MCF 10A (cell line): ENCODE results near the gene ABCB8. TPM values are rescaled to one million over a fixed set of nuclear protein-coding genes. Genes with fewer than 3 reads are reported as not detected.
A peak's percentile ranks its signal among the peaks of the same experiment; 100 is the strongest.
"Not testable (repeated sequence)": the region's sequence is repeated elsewhere in the genome, so short reads cannot be mapped to it uniquely, and the experiment has no call there.

Experiments used
- BruUV-seq: library from RNA; stranded (reverse); fragments of 400-500 nt; replicated peaks from 2 replicates; lab custom pipeline; 2021; lab: Mats Ljungman, UMichigan
- CTCF ChIA-PET: fragments of 300-600 bp; sonication (Branson Sonifier 250); formaldehyde crosslinking; extraction: SDS; loops from one replicate; lab custom pipeline; 2021; ENCODE audit warnings: antibody characterized with exemption, inconsistent platforms; lab: Yijun Ruan, JAX
- POLR2A ChIA-PET: fragments of 300-600, 350-650 bp; sonication (Branson Sonifier 250); formaldehyde crosslinking; extraction: SDS; loops from one replicate; lab custom pipeline; 2020; ENCODE audit warnings: antibody characterized with exemption, inconsistent platforms; lab: Yijun Ruan, JAX
- DNase-seq: peaks from one replicate; pipeline ENCODE4 v3.0.0-alpha.2; 2018; ENCODE audit not compliant: unreplicated experiment
- H3K27ac Mint-ChIP-seq: one replicate; pipeline ENCODE4 v1.8.0; 2022; ENCODE audit warnings: mild to moderate bottlenecking, low read depth, mixed read lengths; ENCODE audit not compliant: unreplicated experiment
- H3K27me3 Mint-ChIP-seq: one replicate; pipeline ENCODE4 v1.8.0; 2022; ENCODE audit warnings: mixed read lengths; ENCODE audit not compliant: insufficient read depth, unreplicated experiment
- H3K36me3 Mint-ChIP-seq: one replicate; pipeline ENCODE4 v1.8.0; 2022; ENCODE audit warnings: mild to moderate bottlenecking, moderate library complexity, mixed read lengths; ENCODE audit not compliant: insufficient read depth, unreplicated experiment
- H3K4me1 Mint-ChIP-seq: one replicate; pipeline ENCODE4 v1.8.0; 2022; ENCODE audit warnings: mixed read lengths; ENCODE audit not compliant: insufficient read depth, unreplicated experiment
- H3K4me3 Mint-ChIP-seq: one replicate; pipeline ENCODE4 v1.8.0; 2022; ENCODE audit warnings: mild to moderate bottlenecking, moderate library complexity, mixed read lengths; ENCODE audit not compliant: unreplicated experiment
- H3K9me3 Mint-ChIP-seq: one replicate; pipeline ENCODE4 v1.8.0; 2022; ENCODE audit warnings: mixed read lengths; ENCODE audit not compliant: unreplicated experiment
- intact Hi-C: fragments of 100-400 bp; cut with micrococcal nuclease; formaldehyde crosslinking; loops from 2 replicates; pipeline ENCODE4 v1.14.1; 2022
- total RNA-seq: library from RNA; stranded (reverse); gene quantifications from 2 replicates; pipeline ENCODE4 v1.2.3, GENCODE V29; 2022
- TF ChIP-seq, protein P1 (sequence below): fragments of 200-600 bp; IDR thresholded peaks from one replicate; pipeline ENCODE4 v1.8.0; 2022; ENCODE audit warnings: antibody characterized with exemption, mild to moderate bottlenecking; ENCODE audit not compliant: unreplicated experiment

Gene ABCB8
- total RNA-seq, 1 experiment from 2014 or later, result 73.4 TPM

DNA sequence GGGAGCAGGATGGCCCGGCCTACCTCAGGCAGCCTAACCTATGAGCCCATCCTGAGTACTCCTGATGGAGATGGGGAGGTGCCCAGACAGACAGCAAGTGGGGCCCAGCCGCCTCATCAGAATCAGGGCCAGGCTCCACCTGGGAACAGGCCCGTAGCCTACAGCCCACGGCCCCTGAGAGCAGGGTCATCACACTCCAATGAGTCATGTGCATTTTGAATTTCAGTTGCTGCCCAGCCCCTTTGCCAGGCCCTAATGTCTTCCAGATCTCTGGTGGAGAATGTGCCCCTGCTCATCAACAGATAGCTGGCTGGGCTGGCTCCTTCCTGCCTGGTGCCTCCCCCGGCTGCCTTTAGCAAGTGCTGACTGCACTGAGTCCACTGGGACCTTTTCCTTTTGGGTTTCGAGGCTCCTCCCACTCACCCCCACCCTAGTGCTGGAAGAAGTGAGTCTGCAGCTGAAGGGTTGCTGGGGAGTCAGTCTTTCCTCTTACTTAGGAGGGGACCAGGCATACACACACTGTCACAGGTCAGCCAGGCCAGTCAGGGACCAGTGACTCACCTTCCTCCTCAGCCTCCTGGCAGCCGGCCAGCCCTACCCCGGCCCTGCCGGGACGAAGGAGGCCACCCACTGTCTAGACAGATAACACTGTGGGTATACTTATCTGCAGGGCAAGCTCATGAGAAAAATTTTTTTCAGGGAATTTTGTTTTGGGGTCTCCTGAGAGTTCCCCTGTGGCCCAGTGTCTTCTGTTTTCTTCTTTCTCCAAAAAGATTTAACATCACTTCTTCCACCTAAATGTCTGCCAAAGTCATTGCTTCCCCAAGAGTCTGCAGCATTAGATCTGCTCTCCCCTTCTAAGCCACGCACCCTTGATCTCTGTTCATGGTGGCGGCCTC is 10.9 kb downstream of the ABCB8 start:
- Mint-ChIP-seq H3K4me1 (peaks cover 15% of the 10 kb centered on the region), H3K27ac (peak overlapping the region; percentile 23), H3K4me3 (no peak overlapping the region), H3K36me3 (peaks cover 16% of the 10 kb centered on the region), H3K27me3 (no peaks in the 10 kb centered on the region), H3K9me3 (no peaks in the 10 kb centered on the region)
- DNase-seq, result peak; percentile 85
- no TSS peak for BruUV-seq
- TF ChIP-seq, protein P1, sequence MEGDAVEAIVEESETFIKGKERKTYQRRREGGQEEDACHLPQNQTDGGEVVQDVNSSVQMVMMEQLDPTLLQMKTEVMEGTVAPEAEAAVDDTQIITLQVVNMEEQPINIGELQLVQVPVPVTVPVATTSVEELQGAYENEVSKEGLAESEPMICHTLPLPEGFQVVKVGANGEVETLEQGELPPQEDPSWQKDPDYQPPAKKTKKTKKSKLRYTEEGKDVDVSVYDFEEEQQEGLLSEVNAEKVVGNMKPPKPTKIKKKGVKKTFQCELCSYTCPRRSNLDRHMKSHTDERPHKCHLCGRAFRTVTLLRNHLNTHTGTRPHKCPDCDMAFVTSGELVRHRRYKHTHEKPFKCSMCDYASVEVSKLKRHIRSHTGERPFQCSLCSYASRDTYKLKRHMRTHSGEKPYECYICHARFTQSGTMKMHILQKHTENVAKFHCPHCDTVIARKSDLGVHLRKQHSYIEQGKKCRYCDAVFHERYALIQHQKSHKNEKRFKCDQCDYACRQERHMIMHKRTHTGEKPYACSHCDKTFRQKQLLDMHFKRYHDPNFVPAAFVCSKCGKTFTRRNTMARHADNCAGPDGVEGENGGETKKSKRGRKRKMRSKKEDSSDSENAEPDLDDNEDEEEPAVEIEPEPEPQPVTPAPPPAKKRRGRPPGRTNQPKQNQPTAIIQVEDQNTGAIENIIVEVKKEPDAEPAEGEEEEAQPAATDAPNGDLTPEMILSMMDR, result no peak
- CTCF ChIA-PET, result interaction anchor here (0.6 to 1.3 kb wide), 4 partner anchors 40 to 989 kb away, joined by 3 to 6 read pairs (median 3); no protein-coding TSS in a partner anchor
- POLR2A ChIA-PET, result interaction anchor here (0.7 to 1.6 kb wide), 3 partner anchors 11 to 76 kb away, joined by 3 to 11 read pairs (median 3); partner anchors contain the start of gene ABCB8
- intact Hi-C loops, result no loop called here

DNA sequence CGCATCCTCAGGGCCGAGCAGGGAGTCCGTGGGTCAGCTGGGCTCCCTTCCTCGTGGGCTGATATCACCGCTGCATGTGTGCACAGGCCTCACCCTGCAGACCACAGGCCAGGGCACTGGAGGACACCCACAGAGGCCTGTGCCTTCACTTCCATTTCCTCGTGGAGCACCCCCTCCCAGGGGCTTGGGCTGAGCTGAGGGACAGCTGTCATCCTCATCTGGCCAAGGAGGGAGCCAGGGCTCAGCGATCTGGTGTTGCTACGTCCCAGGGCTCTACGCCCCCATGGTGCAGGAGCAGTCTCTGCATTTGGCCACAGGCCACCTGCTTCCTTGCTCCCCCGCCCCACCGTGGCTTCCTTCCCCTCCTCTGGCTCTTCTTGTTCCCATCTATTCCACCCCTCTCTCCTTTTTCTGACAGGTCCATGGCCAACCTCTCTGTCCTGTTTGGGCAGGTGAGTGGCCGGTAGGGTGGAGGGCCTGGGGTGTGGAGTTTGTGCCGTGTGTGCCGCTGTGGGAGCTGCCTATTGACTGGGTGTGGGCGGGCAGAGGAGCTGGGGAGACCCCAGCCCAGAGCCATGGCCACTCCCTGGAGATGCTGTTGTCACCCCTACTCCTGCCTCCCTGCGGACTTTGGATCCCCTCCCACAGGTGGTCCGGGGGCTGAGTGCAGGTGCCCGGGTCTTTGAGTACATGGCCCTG is 11.7 kb downstream of the ABCB8 start:
- Mint-ChIP-seq H3K4me1 (peaks cover 15% of the 10 kb centered on the region), H3K27ac (no peak overlapping the region), H3K4me3 (no peak overlapping the region), H3K9me3 (no peaks in the 10 kb centered on the region), H3K27me3 (no peaks in the 10 kb centered on the region), H3K36me3 (peaks cover 23% of the 10 kb centered on the region)
- TF ChIP-seq, protein P1, result no peak
- BruUV-seq, result no TSS peak
- CTCF ChIA-PET, result interaction anchor here (0.6 to 1.3 kb wide), 3 partner anchors 70 to 988 kb away, joined by 3 to 6 read pairs (median 3); no protein-coding TSS in a partner anchor
- POLR2A ChIA-PET, result interaction anchor here (0.7 to 1.6 kb wide), 2 partner anchors 12 to 39 kb away, joined by 3 to 11 read pairs; partner anchors contain the start of gene ABCB8
- DNase-seq, result no peak
- intact Hi-C loops, result no loop called here

DNA sequence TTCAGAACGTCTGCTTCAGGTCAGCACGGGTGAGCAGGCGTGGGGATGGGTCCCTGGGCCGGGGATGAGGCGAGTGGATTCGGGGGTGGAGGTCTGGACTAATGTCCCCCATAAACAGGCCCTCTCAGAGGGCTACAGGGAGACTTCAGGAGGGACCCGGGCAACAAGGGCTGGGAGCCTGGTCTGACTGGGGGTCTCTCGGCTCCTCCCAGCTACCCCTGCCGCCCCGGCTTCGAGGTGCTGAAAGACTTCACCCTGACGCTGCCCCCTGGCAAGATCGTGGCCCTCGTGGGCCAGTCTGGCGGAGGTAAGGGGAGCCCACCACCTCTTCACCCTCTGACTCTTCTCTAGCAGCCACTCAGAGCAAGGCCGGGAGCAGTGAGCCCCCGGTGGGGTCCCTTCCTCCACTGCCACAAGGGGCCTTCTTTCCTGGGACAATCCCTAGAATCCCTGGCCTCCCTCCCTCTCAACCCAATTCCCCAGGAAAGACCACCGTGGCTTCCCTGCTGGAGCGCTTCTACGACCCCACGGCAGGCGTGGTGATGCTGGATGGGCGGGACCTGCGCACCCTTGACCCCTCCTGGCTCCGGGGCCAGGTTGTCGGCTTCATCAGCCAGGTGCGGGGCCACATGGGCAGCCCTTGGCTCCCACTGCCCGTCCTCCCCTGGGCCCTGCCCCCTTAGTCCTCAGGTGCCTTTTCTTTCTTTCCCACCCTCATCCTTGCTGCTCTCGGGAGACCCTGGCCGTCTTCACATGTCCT is 12.5 kb downstream of the ABCB8 start:
- BruUV-seq, result no TSS peak
- no peak for DNase-seq
- Mint-ChIP-seq H3K27ac (no peak overlapping the region), H3K9me3 (no peaks in the 10 kb centered on the region), H3K4me3 (no peak overlapping the region), H3K36me3 (peaks cover 24% of the 10 kb centered on the region), H3K27me3 (no peaks in the 10 kb centered on the region), H3K4me1 (peaks cover 15% of the 10 kb centered on the region)
- ChIA-PET POLR2A (no interaction called here), CTCF (interaction anchor here (0.6 to 0.8 kb wide), 2 partner anchors 11 to 221 kb away, joined by 3 to 4 read pairs; no protein-coding TSS in a partner anchor)
- intact Hi-C loops, result no loop called here
- TF ChIP-seq, protein P1, result no peak

DNA sequence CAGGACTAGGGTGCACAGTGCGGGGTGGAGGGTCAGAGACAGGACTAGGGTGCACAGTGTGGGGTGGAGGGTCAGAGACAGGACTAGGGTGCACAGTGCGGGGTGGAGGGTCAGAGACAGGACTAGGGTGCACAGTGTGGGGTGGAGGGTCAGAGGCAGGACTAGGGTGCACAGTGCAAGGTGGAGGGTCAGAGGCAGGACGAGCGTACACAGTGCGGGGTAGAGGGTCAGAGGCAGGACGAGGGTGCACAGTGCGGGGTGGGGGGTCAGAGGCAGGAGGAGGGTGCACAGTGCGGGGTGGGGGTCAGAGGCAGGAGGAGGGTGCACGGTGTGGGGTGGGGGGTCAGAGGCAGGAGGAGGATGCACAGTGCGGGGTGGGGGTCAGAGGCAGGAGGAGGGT is 15.2 kb downstream of the ABCB8 start:
- POLR2A ChIA-PET, result not testable (repeated sequence)

More for the DNA sequence above, 15.2 kb downstream of the ABCB8 start:
- H3K4me3 Mint-ChIP-seq, CTCF ChIA-PET, H3K27me3 Mint-ChIP-seq, H3K9me3 Mint-ChIP-seq, BruUV-seq, H3K27ac Mint-ChIP-seq, DNase-seq, intact Hi-C loops: not testable (repeated sequence)
- Mint-ChIP-seq H3K36me3 (peaks cover 17% of the 10 kb centered on the region), H3K4me1 (peaks cover 25% of the 10 kb centered on the region)
